Colonic mucosa (tissue), 4 donors: ENCODE data around the gene FAM240A. TPM values are rescaled to one million over a fixed set of nuclear protein-coding genes. Genes with fewer than 3 reads are reported as not detected.

Experiments used
- DNase-seq: peaks from one replicate; pipeline ENCODE4 v3.0.0-alpha.2; 2020
- H3K27ac ChIP-seq: fragments of 200-600 bp; one replicate; pipeline ENCODE4 v1.8.0; 2021
- H3K27me3 ChIP-seq: fragments of 200-600 bp; one replicate; pipeline ENCODE4 v1.8.0; 2021
- H3K36me3 ChIP-seq: fragments of 200-600 bp; one replicate; pipeline ENCODE4 v1.8.0; 2021
- H3K4me1 ChIP-seq: fragments of 200-600 bp; one replicate; pipeline ENCODE4 v1.8.0; 2021; ENCODE audit warnings: mild to moderate bottlenecking
- H3K4me3 ChIP-seq: fragments of 200-600 bp; one replicate; pipeline ENCODE4 v1.8.0; 2021
- H3K9ac ChIP-seq, 2 donors: one replicate each; pipeline ENCODE4 v1.7.0; 2013; ENCODE audit warnings: control low read depth in 2 of 2, low read depth in 2 of 2, low read length in 2 of 2
- H3K9me3 ChIP-seq: fragments of 200-600 bp; one replicate; pipeline ENCODE4 v1.8.0; 2021
- CTCF ChIP-seq: fragments of 200-600 bp; IDR thresholded peaks from one replicate; pipeline ENCODE4 v1.8.0; 2022; ENCODE audit warnings: antibody characterized with exemption, mild to moderate bottlenecking
- intact Hi-C: fragments of 100-400 bp; cut with DNase I; formaldehyde crosslinking; loops from one replicate; pipeline ENCODE4 v1.14.1; 2022
- total RNA-seq, 2 donors: library from RNA; stranded (reverse); fragmentation: NEBNext Ultra II Directional in 1 of 2; extraction: Animal tissue kit (Norgen Biotek cat#: 25700) in 1 of 2; gene quantifications; one replicate each; pipeline ENCODE4 v1.2.1, GENCODE V29; 2021
- donor health status: healthy.
- donor health status: DM: no; HTN: no; CAD: no.
- donor health status: DM: no; HTN: no; CAD: no.

FAM240A gene
- total RNA-seq, 2 donors from 2014 or later: not detected

- Histone ChIP-seq H3K4me1 (no peaks in the 10 kb centered on the region), H3K4me3 (no peak overlapping the region), H3K9me3 (no peaks in the 10 kb centered on the region), H3K27me3 (no peaks in the 10 kb centered on the region), H3K36me3 (no peaks in the 10 kb centered on the region), H3K27ac (no peak overlapping the region), H3K9ac (no peak overlapping the region)
- TF ChIP-seq CTCF: no peak
- intact Hi-C loops: no loop called here
- DNase-seq: no peak
These were observed 8.8 kb upstream of the FAM240A start for GRCh38 chr3:46603446-46604046.

- no peak for TF ChIP-seq CTCF
- H3K9ac ChIP-seq: no peak overlapping the region
- no peak for DNase-seq
- H3K4me3 ChIP-seq: no peak overlapping the region
- no peaks in the 10 kb centered on the region for H3K4me1 ChIP-seq
- H3K9me3 ChIP-seq: no peaks in the 10 kb centered on the region
- intact Hi-C loops: no loop called here
- H3K36me3 ChIP-seq: no peaks in the 10 kb centered on the region
- no peaks in the 10 kb centered on the region for H3K27me3 ChIP-seq
- H3K27ac ChIP-seq: no peak overlapping the region
These were observed 8.2 kb upstream of the FAM240A start for GRCh38 chr3:46604127-46604526.

- no peak overlapping the region for H3K4me3 ChIP-seq
- no peak overlapping the region for H3K27ac ChIP-seq
- intact Hi-C loops: no loop called here
- TF ChIP-seq CTCF: no peak
- no peaks in the 10 kb centered on the region for H3K9me3 ChIP-seq
- no peak for DNase-seq
- no peaks in the 10 kb centered on the region for H3K4me1 ChIP-seq
- H3K27me3 ChIP-seq: no peaks in the 10 kb centered on the region
- H3K36me3 ChIP-seq: no peaks in the 10 kb centered on the region
- H3K9ac ChIP-seq: no peak overlapping the region
These were observed 4.7 kb upstream of the FAM240A start for GRCh38 chr3:46607603-46608028.

- no peak overlapping the region for H3K4me3 ChIP-seq
- H3K9me3 ChIP-seq: no peaks in the 10 kb centered on the region
- H3K27me3 ChIP-seq: no peaks in the 10 kb centered on the region
- intact Hi-C loops: no loop called here
- no peaks in the 10 kb centered on the region for H3K4me1 ChIP-seq
- H3K9ac ChIP-seq: no peak overlapping the region
- H3K27ac ChIP-seq: no peak overlapping the region
- DNase-seq: no peak
- H3K36me3 ChIP-seq: no peaks in the 10 kb centered on the region
- TF ChIP-seq CTCF: no peak
These were observed 3.1 kb upstream of the FAM240A start for GRCh38 chr3:46609212-46609721.

- H3K4me3 ChIP-seq: no peak overlapping the region
- H3K27ac ChIP-seq: no peak overlapping the region
- DNase-seq: no peak
- no peaks in the 10 kb centered on the region for H3K36me3 ChIP-seq
- H3K27me3 ChIP-seq: no peaks in the 10 kb centered on the region
- no peaks in the 10 kb centered on the region for H3K9me3 ChIP-seq
- no peaks in the 10 kb centered on the region for H3K4me1 ChIP-seq
- TF ChIP-seq CTCF: no peak
- no peak overlapping the region for H3K9ac ChIP-seq
- intact Hi-C loops: no loop called here
These were observed 2.2 kb upstream of the FAM240A start for GRCh38 chr3:46609944-46610722.
